ENCODE measurements around the gene SCARF1.

Gene SCARF1

GRCh38 chr17:1607971-1608320 lies 37.6 kb downstream of the SCARF1 start:
- TF ChIP-seq, protein P1, sequence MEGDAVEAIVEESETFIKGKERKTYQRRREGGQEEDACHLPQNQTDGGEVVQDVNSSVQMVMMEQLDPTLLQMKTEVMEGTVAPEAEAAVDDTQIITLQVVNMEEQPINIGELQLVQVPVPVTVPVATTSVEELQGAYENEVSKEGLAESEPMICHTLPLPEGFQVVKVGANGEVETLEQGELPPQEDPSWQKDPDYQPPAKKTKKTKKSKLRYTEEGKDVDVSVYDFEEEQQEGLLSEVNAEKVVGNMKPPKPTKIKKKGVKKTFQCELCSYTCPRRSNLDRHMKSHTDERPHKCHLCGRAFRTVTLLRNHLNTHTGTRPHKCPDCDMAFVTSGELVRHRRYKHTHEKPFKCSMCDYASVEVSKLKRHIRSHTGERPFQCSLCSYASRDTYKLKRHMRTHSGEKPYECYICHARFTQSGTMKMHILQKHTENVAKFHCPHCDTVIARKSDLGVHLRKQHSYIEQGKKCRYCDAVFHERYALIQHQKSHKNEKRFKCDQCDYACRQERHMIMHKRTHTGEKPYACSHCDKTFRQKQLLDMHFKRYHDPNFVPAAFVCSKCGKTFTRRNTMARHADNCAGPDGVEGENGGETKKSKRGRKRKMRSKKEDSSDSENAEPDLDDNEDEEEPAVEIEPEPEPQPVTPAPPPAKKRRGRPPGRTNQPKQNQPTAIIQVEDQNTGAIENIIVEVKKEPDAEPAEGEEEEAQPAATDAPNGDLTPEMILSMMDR (IDR thresholded peaks at IDR 0.05; ENCODE audit: low read depth, low read length), result no peak
- no peak for DNase-seq (ENCODE audit: low read depth in 2 of 2)

DNA sequence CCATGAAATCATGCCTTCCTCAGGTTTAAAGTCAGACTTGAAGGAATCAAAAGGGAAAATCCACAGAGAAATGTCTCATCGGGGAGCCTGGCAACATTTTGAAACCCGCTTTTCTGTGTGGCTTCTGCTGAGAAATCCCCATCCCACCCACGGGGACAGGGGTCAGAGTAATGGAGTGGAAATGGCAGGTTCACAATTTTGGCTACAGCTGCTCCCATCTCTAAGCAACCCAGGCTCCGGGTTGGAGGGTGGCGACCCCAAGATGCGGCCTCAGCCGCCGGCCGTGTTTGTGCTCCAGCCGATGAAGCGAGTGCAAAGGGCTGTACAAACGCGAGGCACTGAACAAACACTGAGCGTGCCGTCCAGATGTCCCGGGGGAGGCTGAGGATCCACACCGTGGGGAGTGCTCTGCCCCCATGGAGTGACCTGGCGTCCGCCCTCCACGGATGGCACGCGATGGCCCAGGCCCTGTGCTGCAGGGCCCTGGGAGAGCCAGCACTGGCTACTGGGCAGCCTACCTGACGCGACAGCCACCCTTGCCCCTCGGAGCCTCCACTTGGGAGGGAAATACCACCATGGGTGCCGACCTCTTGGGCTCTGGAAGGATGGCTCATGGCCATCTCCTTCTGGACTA lies 39.1 kb downstream of the SCARF1 start:
- no peak for DNase-seq (ENCODE audit: low read depth in 2 of 2)
- H3K4me3 ChIP-seq (replicated peaks in 1 of 2; ENCODE audit: low read depth in 2 of 2, low read length in 2 of 2), result no peak overlapping the region
- TF ChIP-seq, protein P1 (IDR thresholded peaks at IDR 0.05; ENCODE audit: low read depth, low read length), result no peak

More at GRCh38 chr17:1607971-1608320, 37.6 kb downstream of the SCARF1 start:
- no peak overlapping the region for H3K4me3 ChIP-seq (replicated peaks in 1 of 2; ENCODE audit: low read depth in 2 of 2, low read length in 2 of 2)

- DNase-seq (ENCODE audit: low read depth in 2 of 2), result no peak
- no peak overlapping the region for H3K4me3 ChIP-seq (replicated peaks in 1 of 2; ENCODE audit: low read depth in 2 of 2, low read length in 2 of 2)
- TF ChIP-seq, protein P1 (IDR thresholded peaks at IDR 0.05; ENCODE audit: low read depth, low read length), result no peak
Measured at GRCh38 chr17:1605681-1606351, 39.7 kb downstream of the SCARF1 start.

- TF ChIP-seq, protein P1 (IDR thresholded peaks at IDR 0.05; ENCODE audit: low read depth, low read length), result no peak
- DNase-seq (ENCODE audit: low read depth in 2 of 2), result no peak
- no peak overlapping the region for H3K4me3 ChIP-seq (replicated peaks in 1 of 2; ENCODE audit: low read depth in 2 of 2, low read length in 2 of 2)
Measured at GRCh38 chr17:1604831-1605528, 40.6 kb downstream of the SCARF1 start.

GRCh38 chr17:1601571-1601970 lies 44.0 kb downstream of the SCARF1 start:
- H3K4me3 ChIP-seq (replicated peaks in 1 of 2; ENCODE audit: low read depth in 2 of 2, low read length in 2 of 2), result no peak overlapping the region
- TF ChIP-seq, protein P1 (IDR thresholded peaks at IDR 0.05; ENCODE audit: low read depth, low read length), result no peak
- DNase-seq (ENCODE audit: low read depth in 2 of 2), result no peak

- no peak for DNase-seq (ENCODE audit: low read depth in 2 of 2)
- no peak overlapping the region for H3K4me3 ChIP-seq (replicated peaks in 1 of 2; ENCODE audit: low read depth in 2 of 2, low read length in 2 of 2)
- TF ChIP-seq, protein P1 (IDR thresholded peaks at IDR 0.05; ENCODE audit: low read depth, low read length), result no peak
Measured at GRCh38 chr17:1598399-1599095, 47.0 kb downstream of the SCARF1 start.

Data from cardiac fibroblast (primary cell).